GM10248 (cell line): ENCODE data around the gene TRIML2.

Experiments used
- CTCF ChIA-PET: fragments of 300-600 bp; sonication (Branson Sonifier 250); formaldehyde crosslinking; extraction: SDS; loops from one replicate; lab custom pipeline; 2021; ENCODE audit warnings: antibody characterized with exemption; lab: Yijun Ruan, JAX
- POLR2A ChIA-PET: fragments of 350-650 bp; sonication (Branson Sonifier 250); formaldehyde crosslinking; extraction: SDS; loops from one replicate; lab custom pipeline; 2020; ENCODE audit warnings: antibody characterized with exemption; lab: Yijun Ruan, JAX
- DNase-seq: peaks from one replicate; pipeline ENCODE4 v3.0.0; 2012; ENCODE audit errors: extremely low spot score
- TF ChIP-seq, protein P1 (sequence below): IDR thresholded peaks from 2 replicates; pipeline ENCODE4 v1.5.1; 2012; ENCODE audit warnings: mild to moderate bottlenecking, low read depth; ENCODE audit errors: extremely low read depth, missing control alignments, control extremely low read depth

Gene TRIML2

DNA sequence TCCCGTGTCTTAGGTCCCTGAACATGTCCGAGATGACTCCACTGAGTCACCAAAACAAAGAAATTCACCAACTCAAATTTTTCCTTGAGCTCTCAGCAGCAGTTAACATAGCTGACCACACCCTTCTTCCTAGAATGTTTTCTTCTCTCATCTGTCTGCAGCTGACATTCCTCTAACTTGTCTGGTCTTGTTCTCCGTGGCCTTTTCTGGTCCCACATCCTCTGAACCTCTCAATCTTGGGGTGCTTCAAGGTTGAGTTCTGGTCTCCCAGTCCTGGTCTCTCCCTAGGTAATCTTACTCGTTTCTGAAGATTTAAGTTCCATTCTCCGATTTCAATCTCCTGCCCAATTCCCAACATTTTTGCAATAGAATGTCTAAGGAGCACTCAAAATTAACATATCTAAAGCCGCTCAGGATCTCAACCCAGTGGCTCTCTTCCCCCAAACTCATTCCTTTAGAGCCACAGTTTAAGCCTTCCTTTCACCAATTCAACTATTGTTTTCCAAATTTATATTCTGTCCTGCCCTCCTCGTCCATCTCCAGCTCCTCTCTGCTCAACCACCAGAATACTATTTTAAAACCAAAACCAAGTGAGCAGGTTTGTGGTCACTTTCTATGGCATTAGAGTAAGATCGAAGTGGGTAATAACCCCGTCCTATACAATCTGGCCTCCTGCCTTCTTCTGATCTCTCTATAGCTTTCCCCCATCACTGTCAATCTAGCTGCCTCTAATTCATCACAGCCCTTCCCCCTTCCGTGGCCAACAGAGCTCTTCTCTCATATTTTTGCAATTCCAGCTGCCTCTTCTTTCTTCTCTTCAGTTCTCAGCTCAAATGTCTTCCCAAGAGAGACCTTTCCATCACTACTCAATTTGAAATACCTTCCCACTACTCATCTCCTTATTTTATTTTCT, 1.2 kb downstream of the TRIML2 start:
- ChIA-PET POLR2A (no interaction called here), CTCF (no interaction called here)
- DNase-seq = no peak
- TF ChIP-seq, protein P1, sequence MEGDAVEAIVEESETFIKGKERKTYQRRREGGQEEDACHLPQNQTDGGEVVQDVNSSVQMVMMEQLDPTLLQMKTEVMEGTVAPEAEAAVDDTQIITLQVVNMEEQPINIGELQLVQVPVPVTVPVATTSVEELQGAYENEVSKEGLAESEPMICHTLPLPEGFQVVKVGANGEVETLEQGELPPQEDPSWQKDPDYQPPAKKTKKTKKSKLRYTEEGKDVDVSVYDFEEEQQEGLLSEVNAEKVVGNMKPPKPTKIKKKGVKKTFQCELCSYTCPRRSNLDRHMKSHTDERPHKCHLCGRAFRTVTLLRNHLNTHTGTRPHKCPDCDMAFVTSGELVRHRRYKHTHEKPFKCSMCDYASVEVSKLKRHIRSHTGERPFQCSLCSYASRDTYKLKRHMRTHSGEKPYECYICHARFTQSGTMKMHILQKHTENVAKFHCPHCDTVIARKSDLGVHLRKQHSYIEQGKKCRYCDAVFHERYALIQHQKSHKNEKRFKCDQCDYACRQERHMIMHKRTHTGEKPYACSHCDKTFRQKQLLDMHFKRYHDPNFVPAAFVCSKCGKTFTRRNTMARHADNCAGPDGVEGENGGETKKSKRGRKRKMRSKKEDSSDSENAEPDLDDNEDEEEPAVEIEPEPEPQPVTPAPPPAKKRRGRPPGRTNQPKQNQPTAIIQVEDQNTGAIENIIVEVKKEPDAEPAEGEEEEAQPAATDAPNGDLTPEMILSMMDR = no peak

DNA sequence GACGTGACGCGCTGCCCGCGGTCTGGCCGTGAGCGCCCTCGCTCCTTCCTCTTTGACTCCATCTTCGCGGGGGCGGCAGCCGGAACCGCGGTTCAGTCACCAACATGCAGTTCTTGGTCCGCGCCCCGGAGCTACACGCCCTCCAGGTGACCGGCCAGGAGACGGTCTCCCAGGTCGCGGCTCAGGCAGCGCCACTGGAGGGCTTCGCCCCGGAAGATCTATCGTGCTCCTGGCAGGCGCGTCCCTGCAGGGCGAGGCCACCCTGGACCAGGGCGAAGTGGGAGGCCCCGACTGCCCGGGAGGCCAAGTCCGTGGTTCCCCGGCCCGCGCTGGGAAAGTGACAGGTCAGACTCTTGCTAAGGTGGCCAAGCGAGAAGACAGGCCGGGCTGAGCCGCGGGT, 2.9 kb downstream of the TRIML2 start:
- DNase-seq = no peak
- ChIA-PET CTCF (no interaction called here), POLR2A (no interaction called here)
- TF ChIP-seq, protein P1 = no peak

DNA sequence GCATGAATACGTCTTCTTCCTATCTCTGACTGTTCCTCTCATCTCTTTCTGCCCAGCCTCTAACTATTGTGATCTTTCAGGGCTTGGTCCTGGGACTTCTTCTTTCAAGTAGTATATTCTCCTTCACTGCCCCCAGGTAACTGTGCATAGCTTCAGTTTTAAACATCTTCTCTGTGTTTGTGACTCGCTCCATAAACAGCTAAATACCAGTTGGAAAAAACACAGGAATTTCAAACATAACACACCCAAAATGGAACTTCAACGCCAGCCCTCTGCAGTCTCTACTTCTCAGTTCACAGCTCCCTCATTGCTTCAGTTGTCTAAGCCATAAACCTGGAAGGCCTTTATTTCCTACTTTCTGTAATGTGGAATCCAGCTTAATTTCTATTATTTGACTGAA, 16.6 kb downstream of the TRIML2 start:
- DNase-seq = no peak
- TF ChIP-seq, protein P1 = no peak
- ChIA-PET CTCF (no interaction called here), POLR2A (no interaction called here)

DNA sequence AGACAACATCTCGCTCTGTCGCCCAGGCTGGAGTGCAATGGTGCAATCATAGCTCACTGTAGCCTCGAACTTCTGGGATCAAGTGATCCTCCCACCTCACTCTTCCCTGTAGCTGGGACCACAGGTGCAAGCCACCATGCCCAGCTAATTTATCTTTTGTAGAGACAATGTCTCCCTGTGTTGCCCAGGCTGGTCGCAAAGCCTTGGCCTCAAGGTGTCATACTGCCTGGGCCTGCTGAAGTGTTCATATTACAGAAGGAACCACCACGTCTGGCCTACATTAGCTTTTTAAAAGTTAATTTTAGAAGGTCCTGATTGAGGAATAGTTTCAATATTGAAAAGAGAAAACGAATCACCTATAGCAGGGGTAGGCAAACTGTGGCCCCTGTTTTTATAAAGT, 22.5 kb downstream of the TRIML2 start:
- TF ChIP-seq, protein P1 = no peak
- ChIA-PET POLR2A (no interaction called here), CTCF (no interaction called here)
- no peak for DNase-seq

- CTCF ChIA-PET = no interaction called here
- TF ChIP-seq, protein P1 = no peak
- POLR2A ChIA-PET = no interaction called here
- no peak for DNase-seq
These were observed 26.6 kb downstream of the TRIML2 start for GRCh38 chr4:188082796-188083195.

DNA sequence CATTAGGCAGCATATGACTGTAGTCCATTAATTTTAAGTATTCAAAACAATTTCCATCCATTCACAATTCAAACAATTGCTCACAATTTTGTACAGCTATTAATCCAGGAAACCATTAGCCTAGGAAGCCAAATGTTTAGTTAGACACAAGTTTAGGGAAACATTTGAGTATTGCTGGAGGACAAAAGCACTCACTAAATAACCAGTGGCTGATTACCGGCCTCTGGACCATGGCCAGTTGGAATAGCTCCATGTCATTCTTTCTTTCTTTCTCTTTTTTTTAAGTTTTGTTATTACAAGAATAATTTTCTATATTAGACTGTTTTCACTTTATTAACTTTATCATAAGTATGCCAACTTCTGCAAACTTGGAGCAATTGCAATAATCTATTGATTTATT, 31.3 kb downstream of the TRIML2 start:
- TF ChIP-seq, protein P1 = no peak
- DNase-seq = no peak
- POLR2A ChIA-PET = no interaction called here
- CTCF ChIA-PET = no interaction called here
